GM04503 (cell line): ENCODE results near the gene CMYA5.
"Not testable (repeated sequence)": the region's sequence is repeated elsewhere in the genome, so short reads cannot be mapped to it uniquely, and the experiment has no call there.

Source experiments
- DNase-seq: peaks from one replicate; pipeline ENCODE4 v3.0.0-alpha.2; 2012; ENCODE audit warnings: low read depth

The CMYA5 gene

DNA sequence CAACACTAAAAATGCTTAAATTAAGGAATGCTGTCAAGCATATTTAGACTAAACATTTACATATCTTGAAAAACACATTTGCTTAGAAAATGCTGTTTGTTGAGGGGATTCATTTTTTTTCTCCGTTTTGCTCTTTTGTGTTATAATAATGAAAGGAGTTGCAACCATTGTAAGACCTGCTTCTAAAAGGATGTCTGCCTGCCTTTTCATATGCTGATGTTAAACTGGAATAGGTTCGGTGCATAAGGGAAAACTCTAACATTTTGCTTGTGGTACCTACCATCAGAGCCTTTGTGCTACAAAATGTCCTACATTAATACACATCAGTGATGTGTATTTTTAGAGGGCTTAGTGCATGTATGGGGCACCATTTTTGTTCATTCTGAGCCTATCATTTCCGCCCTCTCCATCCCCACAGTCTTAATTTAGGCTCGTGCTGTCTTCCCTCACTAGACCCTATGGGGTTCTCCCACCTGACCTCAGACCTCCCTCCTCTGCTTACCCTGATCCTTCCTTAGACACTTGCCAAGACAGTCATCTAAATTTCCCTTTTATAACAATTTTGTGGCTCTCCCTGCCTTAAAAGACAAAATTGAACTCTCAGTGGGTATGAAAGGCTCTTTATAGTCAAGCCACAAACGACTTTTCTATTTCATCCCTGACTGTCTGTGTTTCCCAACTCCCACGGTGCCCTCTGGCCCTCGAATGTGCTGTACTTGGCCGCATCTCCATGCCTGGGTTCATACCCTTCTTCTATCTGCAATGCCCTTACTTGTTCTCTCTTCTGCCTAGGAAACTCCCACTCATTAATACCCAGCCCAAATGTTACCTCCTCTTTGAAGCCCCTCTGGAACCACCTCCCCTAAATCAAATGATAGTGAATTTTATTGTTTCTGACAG, 61.2 kb downstream of the CMYA5 start:
- no peak for DNase-seq

DNA sequence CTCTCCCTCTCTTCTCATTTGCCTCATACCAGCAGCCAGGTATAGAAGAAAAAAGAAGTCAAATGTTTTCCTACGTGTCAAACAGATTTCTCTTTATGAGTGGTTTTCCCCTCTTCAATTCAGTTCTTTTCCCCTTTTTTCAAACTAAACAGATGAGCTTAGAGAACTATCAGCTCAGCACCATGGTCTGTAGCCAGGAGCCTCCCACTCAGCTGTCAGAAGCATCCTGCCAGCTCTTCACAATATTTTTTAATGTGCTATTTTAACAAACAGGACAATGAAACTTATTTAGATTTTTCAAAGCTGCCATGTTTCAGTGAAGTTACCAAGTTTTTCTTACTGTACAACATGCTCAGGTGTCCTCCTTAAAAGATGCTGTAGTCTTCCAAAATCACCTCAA, 63.5 kb downstream of the CMYA5 start:
- no peak for DNase-seq

DNA sequence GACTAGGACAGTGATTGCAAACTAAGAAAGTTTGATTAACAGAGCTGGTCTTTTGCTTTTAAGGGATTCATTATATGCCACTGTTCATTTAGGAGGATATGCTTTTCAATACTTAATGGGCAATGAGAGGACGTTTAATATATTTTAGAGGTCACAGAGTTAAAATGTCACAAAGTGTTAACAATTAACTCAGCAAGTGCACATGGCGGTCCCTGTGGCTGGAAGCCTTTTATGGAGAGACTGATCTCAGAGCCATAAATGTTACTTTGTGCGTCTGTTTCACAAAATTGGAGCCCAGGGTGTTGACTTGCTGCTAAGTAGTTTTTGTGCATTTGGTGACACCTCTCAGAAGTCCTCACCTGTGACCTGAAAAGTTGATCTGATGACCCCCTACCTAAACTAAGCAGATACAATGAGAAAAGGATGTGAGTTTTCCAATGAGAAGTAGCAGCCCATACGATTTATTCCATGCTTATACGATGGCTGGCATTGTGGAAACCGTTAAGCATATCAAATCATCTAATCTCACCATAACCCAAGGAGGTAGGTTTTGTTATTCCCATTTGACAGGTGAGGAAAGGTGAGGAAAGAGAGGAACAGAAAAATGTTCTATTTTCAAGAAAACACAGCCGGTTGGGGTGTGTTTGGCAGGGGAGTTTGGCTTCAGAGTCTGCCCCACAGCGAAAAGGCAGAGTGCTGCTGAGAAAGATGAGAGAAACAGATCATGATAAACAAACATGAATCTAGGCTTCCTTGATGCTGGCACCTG, 64.4 kb downstream of the CMYA5 start:
- DNase-seq: no peak

DNA sequence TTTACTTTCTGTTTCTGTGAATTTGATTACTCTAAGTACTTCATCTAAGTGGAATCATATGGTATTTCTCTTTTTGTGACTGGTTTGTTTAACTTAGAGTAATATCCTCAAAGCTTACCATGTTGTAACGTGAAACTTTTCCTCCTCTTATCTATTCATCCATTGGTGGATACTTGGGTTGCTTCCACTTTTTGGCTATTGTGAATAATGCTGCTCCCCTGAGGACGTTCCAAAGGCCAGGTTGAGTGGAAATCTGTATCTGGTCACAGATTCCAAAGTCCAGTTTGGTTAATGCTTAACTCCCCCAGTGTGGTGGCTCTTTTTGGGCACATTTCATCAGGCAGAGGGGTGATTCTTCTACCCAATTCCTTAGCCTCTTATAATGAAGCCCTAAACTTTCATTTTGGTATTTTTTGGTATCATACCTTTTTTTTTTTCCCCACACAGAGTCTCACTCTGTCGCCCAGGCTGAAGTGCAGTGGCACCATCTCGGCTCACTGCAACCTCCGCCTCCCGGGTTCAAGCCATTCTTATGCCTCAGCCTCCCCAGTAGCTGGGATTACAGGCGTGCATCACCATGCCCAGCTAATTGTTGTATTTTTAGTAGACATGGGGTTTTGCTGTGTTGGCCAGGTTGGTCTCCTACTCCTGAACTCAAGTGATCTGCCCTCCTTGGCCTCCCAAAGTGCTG, 65.4 kb downstream of the CMYA5 start:
- no peak for DNase-seq

DNA sequence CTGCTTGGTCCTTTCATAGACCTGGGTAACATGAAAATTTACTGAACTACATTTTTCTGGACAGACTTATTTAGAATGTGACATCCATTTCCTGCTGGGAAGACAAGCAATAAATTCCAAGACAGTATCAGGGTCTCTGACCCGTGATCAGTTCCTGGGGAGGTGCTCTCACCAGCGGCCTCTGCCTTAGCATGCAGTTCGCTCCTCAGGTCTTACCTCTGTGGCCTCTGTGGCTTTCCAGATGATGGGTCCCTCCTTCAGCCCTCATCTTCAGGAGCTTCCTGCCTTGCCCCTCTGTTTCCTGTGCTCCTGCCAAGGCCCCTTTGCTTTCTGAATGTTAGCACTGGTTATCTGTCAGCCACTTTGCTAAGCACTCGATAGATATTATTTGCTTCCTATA, 66.4 kb downstream of the CMYA5 start:
- no peak for DNase-seq

DNA sequence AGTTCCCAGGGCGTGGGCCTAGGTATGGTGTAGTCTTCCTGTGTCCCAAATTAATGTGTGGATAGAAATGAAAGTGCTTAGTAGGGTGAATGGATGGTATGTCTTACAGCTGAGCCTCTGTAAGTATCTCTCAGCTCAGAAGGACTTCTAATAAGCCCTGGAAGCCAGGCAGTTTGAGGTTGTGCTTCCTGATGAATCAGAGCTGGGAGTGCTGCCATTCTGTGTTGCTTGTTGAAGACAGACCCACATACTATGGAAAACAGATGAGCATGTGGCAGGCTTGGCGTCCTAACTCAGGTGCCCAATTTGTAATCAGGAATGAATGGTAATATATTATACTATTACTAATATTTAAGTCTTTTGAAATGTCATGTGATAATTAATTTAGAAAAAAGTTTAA, 69.8 kb downstream of the CMYA5 start:
- peak; percentile 74 for DNase-seq

DNA sequence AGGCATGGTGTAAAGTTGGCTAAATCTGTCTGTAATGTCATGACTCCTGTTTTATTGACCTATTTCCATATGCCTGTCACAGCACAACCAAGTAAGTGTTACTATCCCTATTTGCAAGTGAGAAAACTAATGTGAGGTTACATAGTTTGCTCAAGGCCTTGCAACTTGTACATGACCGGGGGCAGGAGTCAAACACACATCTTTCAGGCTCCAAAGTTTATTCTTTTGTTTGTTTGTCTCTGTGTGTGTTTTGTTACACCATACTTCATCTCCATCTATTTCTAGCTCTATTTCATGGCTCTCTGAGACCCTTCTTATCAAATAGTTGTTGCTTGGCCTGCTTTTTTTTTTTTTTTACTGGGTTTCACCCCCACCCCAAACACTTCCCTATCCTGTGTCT, 70.2 kb downstream of the CMYA5 start:
- no peak for DNase-seq

DNA sequence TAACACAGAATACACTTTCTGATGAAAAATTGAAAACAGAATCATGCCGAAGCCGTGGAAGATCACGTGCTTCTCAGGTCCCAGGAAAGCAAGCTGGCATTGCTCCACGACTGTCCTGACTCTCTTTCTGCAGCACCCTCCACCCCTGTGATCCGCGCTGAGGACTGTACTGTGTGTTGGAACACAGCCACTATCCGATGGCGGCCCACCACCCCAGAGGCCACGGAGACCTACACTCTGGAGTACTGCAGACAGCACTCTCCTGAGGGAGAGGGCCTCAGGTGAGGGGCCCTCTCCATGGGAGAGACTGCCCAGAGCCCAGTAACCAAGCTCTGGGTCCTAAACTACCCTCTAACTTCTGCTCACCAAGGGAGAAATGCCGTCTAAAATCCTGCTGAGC, 73.3 kb downstream of the CMYA5 start:
- no peak for DNase-seq

DNA sequence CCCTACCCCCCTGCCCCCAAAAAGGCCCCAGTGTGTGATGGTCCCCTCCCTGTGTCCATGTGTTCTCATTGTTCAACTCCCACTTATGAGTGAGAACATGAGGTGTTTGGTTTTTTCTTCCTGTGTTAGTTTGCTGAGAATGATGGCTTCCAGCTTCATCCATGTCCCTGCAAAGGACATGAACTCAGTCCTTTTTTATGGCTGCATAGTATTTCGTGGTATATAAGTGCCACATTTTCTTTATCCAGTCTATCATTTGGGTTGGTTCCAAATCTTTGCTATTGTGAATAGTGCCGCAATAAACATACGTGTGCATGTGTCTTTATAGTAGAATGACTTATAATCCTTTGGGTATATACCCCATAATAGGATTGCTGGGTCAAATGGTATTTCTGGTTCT, 74.5 kb downstream of the CMYA5 start:
- DNase-seq: not testable (repeated sequence)

DNA sequence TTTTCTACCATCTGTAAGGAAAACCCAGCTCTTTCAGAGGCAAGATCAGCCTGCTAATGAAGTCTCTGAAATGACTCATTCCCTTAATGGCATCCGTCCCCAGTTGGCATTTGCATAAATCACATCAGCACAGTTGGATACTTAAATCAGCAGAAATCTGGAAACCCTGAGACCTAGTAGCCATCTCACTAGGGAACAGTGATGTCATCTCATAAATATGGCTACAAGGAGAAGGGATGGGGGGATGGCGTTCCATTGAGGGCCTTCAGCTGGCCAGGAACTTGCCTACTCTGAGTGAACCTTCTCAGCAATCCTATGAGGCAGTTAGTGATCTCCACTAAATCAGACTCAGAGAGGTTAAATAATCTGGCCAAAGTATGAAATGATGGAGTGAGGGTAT, 81.8 kb downstream of the CMYA5 start:
- DNase-seq: peak; percentile 95

DNA sequence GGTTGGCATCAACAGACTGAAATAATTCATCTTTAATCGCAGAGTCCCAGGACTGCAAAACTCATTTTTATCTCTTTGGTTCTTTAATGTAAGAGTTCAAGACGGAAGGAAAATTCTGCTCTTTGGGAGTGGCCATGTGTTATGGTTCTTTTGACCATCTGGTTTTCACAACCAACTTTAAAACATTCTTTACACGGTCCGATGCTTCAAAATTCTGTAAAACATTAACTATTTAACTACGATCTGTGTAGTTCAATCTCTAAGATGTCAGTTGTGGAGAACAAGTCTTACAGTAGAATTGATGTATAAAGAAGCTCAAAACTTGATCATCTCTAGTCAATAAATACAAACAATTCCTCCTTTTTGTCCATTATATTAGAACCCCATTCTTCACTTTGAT, 83.0 kb downstream of the CMYA5 start:
- DNase-seq: no peak

DNA sequence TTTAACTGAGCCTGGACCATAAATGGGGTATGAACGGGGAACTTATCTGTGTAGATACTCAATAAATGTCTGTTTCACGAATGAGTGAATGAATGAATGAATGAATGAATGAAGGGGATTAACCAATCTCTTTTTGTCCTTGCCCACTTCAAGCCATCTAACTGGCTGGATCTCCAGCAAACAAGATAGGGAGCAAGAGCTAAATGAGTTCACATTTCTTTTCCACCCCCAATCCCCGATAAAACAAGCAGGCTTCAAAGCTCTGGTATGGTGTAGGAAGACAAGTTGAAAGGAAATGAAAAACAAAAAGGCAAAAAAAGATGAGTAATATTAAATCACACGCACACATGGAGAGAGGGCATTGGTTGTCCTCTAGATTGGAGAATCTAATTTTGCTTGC, 84.0 kb downstream of the CMYA5 start:
- DNase-seq: no peak

DNA sequence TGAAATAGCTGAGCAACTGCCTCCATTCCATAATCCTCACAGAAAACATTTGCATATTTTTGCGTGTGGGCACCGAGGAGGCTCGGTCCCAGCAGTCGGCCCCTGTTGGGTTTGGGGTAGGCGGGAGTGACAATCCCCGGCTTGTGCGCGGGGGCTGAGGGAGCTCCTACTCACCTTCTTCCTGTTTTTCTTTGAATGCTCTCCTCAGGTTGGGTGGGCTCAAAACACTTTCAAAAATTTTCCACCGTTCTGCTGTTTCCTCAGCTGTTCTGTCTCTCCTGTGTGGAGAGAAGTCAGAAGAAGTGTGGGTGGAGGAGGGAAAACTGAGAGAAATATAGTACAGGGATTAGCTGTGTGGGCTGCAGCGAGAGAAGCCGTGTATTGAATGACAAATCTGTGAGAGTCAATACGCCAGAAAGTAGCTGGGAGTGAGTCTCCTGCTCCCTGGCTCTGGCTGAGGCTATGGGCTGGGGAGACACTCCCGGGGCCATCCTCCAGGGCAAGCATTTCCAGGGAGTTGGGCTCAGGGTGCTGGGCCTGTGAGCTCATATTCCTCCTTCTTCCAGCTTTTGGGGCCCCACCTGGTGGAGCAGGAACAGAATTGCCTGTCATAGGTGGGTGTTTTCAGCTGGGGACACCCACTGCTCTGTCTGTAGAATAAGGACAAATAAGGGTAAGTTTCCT, 84.7 kb downstream of the CMYA5 start:
- no peak for DNase-seq

DNA sequence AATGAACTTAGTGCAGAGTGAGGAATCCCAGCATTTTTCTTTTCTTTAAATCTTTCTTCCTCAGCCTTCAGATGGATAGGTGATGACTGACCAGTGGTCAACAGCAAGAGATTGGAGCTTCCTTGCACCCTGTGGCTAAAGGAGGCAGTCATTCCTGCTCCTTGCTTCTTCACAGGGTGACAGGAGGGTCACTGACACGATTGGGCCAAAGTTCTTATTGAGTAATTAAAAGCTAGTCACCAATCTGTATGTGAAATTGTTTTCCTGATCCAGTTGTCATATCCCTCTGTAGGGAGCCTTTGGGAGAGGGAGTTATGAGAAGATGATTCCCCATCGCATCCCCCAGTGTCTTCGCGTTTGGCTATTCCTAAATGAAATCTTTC, 85.2 kb downstream of the CMYA5 start:
- no peak for DNase-seq

DNA sequence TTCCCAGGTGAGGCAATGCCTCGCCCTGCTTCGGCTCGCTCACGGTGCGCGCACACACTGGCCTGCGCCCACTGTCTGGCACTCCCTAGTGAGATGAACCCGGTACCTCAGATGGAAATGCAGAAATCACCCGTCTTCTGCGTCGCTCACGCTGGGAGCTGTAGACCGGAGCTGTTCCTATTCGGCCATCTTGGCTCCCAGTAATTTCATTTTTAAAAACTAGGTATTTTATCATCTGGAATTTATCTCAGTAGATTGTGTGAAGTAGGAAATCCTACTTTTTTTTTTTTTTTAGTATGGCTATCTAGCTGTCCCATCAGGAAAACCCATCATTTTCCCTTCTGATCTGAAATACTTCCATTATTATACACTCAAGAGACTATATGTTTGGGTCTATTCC, 95.1 kb downstream of the CMYA5 start:
- DNase-seq: not testable (repeated sequence)

DNA sequence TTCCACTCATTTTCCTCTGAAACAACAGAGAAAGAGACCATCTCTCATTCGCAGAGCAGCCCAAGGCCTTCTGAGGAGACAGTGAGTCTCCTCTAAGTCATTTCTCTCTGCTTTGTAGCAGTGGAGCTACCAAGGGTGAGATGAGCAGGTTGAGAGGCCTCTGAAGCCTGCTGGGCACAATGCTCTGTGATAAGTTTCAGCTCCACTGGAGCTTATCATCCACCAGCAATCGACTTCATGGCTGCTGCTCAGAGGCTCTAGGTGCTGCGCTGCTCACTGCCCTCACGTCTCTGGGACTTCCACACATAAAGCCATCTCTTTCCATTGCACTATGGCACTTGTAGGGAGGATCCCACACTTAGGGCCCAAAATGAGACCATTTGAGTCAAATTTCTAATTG, 96.3 kb downstream of the CMYA5 start:
- DNase-seq: no peak

DNA sequence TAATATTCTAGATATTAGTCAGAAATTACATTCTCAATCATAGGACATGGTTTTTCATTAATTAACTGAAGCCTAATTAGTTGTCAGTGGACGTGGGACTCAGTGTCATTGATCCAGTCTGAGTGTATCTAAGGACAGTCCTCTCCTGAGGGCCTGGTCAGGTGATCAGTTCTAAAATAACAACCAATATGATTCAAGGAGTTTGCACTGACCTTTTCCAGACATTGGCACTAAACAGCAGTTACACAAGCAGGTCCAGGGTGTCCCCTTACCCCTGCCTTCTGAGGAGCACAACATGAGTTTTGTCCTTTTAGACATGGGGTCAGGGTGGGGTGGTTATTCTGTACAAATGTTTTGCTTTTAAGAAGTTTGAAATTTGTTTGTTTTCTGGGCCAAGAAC, 97.8 kb downstream of the CMYA5 start:
- DNase-seq: no peak

DNA sequence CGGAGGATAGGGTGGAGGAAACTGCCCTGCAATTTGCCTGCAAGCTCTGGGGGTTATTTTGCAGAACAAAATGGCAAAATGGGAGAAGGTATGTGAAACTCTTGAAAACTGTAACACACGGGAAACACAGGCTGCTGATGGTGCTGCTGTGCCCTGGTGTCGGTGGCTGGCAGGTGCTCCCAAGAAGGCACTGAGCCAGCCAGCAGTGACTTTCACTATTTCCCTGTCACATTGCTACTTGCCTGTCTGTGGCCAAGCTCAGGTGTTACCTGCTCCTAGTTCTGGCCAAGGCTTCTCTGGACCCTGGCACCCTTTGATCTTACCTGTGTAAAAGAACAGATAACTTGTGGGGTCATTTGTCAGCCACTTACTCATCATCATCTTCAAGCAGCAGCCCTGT, 102.2 kb downstream of the CMYA5 start:
- DNase-seq: no peak

DNA sequence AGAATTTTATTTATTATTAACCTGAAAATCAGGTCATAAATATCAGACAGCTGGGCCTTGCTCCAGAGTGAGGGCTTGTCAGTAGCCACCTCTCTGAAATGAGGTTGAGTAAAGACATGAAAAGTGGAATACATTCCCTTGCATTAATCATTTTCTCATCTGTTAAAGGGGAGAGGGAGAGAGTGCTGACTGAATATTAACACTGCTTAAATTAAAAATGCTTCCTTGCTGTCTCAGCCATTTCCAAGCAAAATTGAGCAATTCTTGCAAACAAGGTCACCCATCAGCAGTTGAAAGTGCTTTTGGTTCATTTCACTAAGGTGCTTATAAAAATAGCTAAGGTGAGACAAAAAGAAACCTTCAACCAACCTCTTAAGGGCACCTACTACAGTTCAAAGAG, 102.8 kb downstream of the CMYA5 start:
- no peak for DNase-seq

DNA sequence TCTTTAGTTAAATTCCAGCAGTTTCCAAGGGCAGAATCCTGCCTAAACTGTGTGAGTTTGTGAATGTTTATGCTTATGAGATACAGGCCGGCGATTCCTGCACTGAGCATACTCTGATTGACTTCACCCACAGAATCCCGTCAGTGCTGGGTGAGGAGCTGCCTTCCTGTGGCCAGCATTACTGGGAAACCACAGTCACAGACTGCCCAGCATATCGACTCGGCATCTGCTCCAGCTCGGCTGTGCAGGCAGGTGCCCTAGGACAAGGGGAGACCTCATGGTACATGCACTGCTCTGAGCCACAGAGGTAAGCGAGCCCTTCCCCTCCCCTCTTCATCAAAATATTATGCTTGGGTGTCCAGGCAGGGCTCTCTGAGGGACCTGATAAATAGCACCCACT, 103.7 kb downstream of the CMYA5 start:
- DNase-seq: no peak

DNA sequence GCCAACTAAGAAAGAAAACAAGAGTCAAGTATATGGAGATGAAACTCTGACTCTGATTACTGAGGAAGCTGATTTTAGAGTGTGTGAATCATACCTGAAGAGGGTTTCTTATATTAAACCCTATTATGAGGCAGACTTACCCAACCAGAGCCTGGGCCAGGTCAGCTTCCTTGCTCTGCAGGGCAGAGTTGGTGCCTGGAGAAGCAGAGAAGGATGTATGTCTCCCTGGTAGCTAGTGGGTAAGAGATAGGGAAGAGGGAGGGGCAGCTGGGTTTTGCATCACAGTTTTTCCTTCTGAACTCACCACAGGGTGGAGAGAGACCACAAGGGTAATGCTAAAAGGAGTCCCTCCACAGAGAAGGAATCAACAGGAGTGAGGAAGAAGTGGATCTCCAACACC, 104.1 kb downstream of the CMYA5 start:
- no peak for DNase-seq

DNA sequence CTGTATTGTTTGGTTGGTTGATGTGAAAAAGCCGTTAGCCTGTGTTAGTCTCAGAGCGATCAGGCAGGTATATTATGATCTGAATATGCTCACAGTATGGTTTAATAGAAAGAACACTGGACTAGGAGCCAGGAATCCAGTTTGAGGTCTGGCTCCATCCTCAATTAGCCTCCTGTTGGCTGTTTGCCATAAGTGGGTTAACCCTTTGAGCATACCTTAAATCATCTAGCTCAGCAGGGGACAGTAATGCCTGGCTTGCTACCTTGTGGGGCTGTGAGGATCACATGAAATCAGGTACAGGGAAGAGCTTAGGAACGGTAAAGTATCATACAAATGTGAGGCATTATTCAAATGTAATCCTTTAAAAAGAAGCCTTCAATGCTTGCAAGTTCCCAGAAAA, 104.7 kb downstream of the CMYA5 start:
- DNase-seq: no peak
